Upper lobe of right lung (tissue), 1 donor: ENCODE measurements around the gene SBF1. TPM values are rescaled to one million over a fixed set of nuclear protein-coding genes. Genes with fewer than 3 reads are reported as not detected.
"Not testable (repeated sequence)": the region's sequence is repeated elsewhere in the genome, so short reads cannot be mapped to it uniquely, and the experiment has no call there.

Source experiments
- ATAC-seq: fragments of 200-7000 bp; cut with Tn5 transposase; one replicate; pipeline ENCODE4 v1.9.1; 2020; ENCODE audit warnings: mild to moderate bottlenecking, moderate library complexity
- DNase-seq: peaks from one replicate; pipeline ENCODE4 v3.0.0-alpha.2; 2020
- H3K27ac ChIP-seq: fragments of 200-600 bp; one replicate; pipeline ENCODE4 v1.8.0; 2022
- H3K27me3 ChIP-seq: fragments of 200-600 bp; one replicate; pipeline ENCODE4 v1.8.0; 2022; ENCODE audit warnings: mild to moderate bottlenecking
- H3K36me3 ChIP-seq: fragments of 200-600 bp; one replicate; pipeline ENCODE4 v1.8.0; 2022
- H3K4me1 ChIP-seq: fragments of 200-600 bp; one replicate; pipeline ENCODE4 v1.8.0; 2022
- H3K4me3 ChIP-seq: fragments of 200-600 bp; one replicate; pipeline ENCODE4 v1.8.0; 2022; ENCODE audit warnings: mild to moderate bottlenecking
- H3K9me3 ChIP-seq: fragments of 200-600 bp; one replicate; pipeline ENCODE4 v1.8.0; 2022
- CTCF ChIP-seq: fragments of 200-600 bp; IDR thresholded peaks from one replicate; pipeline ENCODE4 v1.8.0; 2022; ENCODE audit warnings: antibody characterized with exemption
- intact Hi-C: fragments of 100-400 bp; cut with DNase I; formaldehyde crosslinking; loops from one replicate; pipeline ENCODE4 v1.11.0; 2022
- total RNA-seq: library from RNA; stranded (reverse); fragmentation: NEBNext Ultra II Directional; extraction: Animal tissue kit (Norgen Biotek cat#: 25700); gene quantifications from one replicate; pipeline ENCODE4 v1.2.1, GENCODE V29; 2021
- donor health status: DM: no; HTN: yes; CAD: no; lungs with severe emphysema.

SBF1 gene
- total RNA-seq, 1 donor from 2014 or later: 69.4 TPM

GRCh38 chr22:50416996-50417395, 57.8 kb downstream of the SBF1 start:
- intact Hi-C loops: no loop called here
- H3K36me3 ChIP-seq: peaks cover 88% of the 10 kb centered on the region

GRCh38 chr22:50415426-50415825, 59.4 kb downstream of the SBF1 start:
- no peak for DNase-seq
- H3K9me3 ChIP-seq: no peaks in the 10 kb centered on the region
- no peak for ATAC-seq
- H3K27me3 ChIP-seq: no peaks in the 10 kb centered on the region
- intact Hi-C loops: no loop called here
- H3K36me3 ChIP-seq: peaks cover 73% of the 10 kb centered on the region
- H3K4me3 ChIP-seq: no peak overlapping the region
- H3K4me1 ChIP-seq: peaks cover 6% of the 10 kb centered on the region
- no peak overlapping the region for H3K27ac ChIP-seq
- TF ChIP-seq CTCF: no peak

More at GRCh38 chr22:50416996-50417395, 57.8 kb downstream of the SBF1 start:
- DNase-seq: no peak
- TF ChIP-seq CTCF: no peak
- no peak overlapping the region for H3K27ac ChIP-seq
- no peaks in the 10 kb centered on the region for H3K9me3 ChIP-seq
- H3K4me3 ChIP-seq: no peak overlapping the region
- H3K27me3 ChIP-seq: no peaks in the 10 kb centered on the region
- peak; percentile 58 for ATAC-seq
- peaks cover 4% of the 10 kb centered on the region for H3K4me1 ChIP-seq

- peaks cover 72% of the 10 kb centered on the region for H3K36me3 ChIP-seq
- intact Hi-C loops: no loop called here
Observed at GRCh38 chr22:50414476-50415248, 60.2 kb downstream of the SBF1 start.

GRCh38 chr22:50408954-50409353, 65.9 kb downstream of the SBF1 start:
- H3K9me3 ChIP-seq, intact Hi-C loops, H3K4me1 ChIP-seq, H3K27ac ChIP-seq, H3K4me3 ChIP-seq, H3K27me3 ChIP-seq, ATAC-seq, DNase-seq: not testable (repeated sequence)
- H3K36me3 ChIP-seq: peaks cover 48% of the 10 kb centered on the region

More at GRCh38 chr22:50414476-50415248, 60.2 kb downstream of the SBF1 start:
- no peak for DNase-seq
- ATAC-seq: no peak
- H3K27me3 ChIP-seq: no peaks in the 10 kb centered on the region
- no peak for TF ChIP-seq CTCF
- no peak overlapping the region for H3K4me3 ChIP-seq
- H3K27ac ChIP-seq: no peak overlapping the region
- peaks cover 6% of the 10 kb centered on the region for H3K4me1 ChIP-seq
- H3K9me3 ChIP-seq: no peaks in the 10 kb centered on the region

GRCh38 chr22:50408311-50408710, 66.5 kb downstream of the SBF1 start:
- peaks cover 41% of the 10 kb centered on the region for H3K36me3 ChIP-seq
- ATAC-seq (no peak), DNase-seq (no peak)
- peaks cover 13% of the 10 kb centered on the region for H3K4me1 ChIP-seq
- H3K27ac ChIP-seq: no peak overlapping the region
- no peak for TF ChIP-seq CTCF
- H3K4me3 ChIP-seq: no peak overlapping the region
- intact Hi-C loops: no loop called here
- H3K9me3 ChIP-seq: no peaks in the 10 kb centered on the region
- H3K27me3 ChIP-seq: no peaks in the 10 kb centered on the region

- TF ChIP-seq CTCF: no peak
- Histone ChIP-seq H3K36me3 (peaks cover 39% of the 10 kb centered on the region), H3K4me1 (peaks cover 12% of the 10 kb centered on the region), H3K27ac (no peak overlapping the region), H3K4me3 (no peak overlapping the region), H3K9me3 (no peaks in the 10 kb centered on the region), H3K27me3 (no peaks in the 10 kb centered on the region)
- DNase-seq (no peak), ATAC-seq (peak; percentile 62)
- intact Hi-C loops: no loop called here
Observed at GRCh38 chr22:50406416-50407170, 68.2 kb downstream of the SBF1 start.
